Activated T-cell treated with anti-CD3 and anti-CD28 coated beads, Interleukin-2, amount 50 U/mL, for 48 hours (primary cell): Measurements from ENCODE around the gene UPF1.

ENCODE experiments used
- DNase-seq, 2 experiments: peaks; one replicate each; pipeline ENCODE4 v3.0.0-alpha.2; 2020

Gene UPF1

DNA sequence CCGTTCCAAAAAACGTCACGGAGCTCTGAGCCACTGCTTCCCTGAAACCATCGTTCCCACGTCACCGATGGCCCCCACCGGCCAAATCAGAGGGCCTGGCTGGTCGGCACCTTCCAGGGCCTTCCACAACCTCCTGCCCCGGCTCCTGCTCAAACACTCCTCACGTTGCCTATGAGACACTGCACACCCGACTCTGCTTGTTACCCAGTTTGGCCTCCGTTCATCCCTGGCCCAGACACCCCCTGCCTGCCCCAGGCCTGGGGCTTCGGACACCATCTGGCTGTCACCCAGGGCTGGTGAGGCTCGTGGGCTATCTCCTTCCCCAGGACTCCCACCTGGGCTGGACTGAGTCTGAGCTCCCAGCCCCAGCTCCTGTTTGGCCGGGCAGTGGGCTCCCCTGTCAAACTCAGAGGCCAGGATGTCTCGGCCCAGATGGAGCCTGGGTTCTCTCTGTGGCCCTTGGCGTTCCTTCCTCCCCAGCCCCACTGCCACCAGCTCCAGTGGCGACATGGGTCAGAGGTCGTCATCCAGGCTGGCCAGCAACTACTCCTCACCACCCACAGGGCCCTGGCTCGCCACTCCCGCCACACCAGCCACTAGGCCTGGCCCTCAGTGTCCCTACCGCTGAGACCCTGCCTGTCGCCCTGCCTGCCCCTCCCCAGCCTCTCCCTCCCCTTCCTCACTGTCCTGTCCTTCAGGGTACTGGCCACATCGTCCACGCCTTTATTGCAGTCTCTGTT is 46.5 kb downstream of the UPF1 start:
- DNase-seq = no peak

DNA sequence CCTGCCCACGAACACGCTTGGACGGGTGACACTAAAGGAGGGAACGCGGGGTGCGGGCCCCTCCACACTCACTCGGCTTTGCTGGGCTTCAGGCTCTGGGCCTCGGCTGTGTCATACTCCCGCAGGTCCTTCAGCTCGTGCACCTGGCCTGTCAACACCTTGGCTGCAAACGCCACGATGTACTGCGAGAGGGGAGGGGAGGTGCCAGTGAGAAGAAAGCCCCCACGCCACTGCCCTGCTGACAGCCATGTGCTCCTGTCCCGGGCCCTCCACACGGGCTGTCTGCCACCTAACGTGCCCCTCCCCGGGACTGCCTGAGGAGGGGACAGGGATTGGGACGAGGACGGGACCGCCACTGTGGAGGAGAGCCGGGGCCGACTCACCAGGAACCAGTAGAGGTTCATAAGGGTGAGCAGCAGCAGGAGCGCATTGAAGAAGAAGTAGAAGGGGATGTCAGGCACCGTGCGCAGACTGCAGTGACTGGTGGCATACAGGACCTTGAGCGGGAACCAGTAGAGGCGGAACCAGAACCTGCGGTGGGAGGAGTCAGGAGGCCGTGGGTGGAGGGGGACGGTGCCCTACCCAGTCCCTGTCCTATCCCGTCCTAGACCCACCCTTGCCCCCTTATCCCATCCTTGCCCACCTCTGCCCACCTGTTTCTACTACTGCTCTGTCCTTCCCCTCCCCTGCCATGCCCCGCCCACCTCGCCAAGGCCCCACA is 47.3 kb downstream of the UPF1 start:
- no peak for DNase-seq

DNA sequence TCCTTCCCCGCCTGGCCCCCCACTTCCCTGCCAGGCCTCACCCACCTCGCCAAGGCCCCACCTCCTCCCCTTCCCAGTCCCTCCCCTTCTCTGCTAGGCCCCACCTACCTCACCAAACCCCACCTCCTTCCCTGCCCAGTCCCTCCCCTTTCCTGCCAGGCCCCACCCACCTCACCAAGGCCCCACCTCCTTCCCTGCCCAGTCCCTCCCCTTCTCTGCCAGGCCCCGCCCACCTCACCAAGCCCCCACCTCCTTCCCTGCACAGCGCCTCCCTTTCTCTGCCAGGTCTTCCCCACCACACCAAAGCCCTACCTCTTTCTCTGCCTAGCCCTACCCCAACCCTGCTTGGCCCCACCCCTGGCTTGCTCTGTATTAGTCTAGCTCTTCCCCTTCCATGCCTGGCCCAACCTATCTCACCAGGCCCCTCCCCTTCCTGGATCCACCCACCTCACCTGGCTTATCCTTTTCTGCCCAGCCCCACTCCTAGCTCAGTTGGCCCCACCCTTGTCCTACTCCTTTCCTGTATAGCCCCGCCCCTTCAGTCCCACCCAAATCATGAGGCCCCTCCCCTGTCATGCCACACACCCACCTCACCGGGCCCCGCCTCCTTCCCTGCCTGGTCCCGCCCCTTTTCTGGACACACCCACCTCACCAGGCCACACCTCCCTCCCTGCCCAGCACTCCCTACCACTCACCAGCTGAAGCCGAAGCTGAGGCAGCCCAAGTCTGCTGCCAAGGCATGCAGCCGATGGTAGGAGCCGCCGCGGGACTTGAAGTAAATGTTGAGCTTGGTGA is 48.0 kb downstream of the UPF1 start:
- peak; percentile 59 to 66 for DNase-seq

DNA sequence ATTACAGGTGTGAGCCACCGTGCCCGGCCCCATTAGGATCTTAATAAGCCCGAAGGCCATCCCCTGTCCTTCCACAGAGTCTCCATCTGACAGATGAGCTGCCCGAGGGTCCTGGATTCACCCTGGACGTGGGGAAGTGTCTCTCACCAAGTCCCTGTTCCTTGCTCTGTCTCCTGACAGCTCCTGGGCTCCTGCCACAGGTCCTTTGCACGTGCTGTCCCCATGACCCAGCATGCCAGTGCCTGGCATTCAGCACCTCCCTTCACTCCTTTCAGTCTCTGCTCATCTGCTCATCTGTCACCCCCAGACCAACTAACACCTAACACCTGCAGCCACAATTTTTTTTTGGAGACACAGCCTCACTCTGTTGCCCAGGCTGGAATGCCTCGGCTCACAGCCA is 49.7 kb downstream of the UPF1 start:
- DNase-seq = no peak

DNA sequence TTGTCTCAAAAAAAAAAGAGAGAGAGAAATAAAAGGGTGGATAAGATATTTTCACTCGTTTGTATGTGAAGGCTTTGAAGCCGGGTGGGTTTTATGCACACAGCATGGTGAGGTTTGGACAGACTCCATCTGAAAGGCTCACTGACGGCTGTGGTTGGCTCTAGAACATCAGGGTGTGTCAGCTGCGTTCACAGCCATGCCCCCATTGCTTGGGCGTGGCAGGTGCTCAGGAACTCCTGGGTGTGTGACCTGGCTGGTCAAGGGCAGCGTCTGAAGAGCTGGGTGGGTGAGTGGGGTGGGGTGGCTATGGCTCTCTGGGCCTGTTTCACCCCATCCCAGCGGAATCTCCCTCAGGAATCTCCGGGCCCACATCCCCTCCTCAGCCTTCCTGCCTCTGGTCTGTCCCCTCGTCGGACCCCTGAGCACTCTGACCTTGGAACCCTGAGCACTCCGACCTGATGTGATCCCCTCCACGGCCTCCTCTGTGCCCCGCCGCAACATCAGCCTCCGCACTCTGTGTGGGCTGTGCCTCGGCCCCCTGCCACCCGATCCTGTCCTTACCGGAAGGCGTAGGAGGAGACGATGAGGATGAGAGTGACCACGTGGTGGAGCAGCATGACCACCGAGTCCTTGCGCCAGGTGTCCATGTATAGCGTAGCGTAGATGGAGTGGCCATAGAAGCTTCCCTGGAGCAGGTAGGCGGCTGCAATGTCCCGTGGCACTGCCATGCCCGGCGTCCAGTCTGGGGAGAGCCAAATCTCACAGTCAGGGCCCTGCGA is 52.0 kb downstream of the UPF1 start:
- no peak for DNase-seq

DNA sequence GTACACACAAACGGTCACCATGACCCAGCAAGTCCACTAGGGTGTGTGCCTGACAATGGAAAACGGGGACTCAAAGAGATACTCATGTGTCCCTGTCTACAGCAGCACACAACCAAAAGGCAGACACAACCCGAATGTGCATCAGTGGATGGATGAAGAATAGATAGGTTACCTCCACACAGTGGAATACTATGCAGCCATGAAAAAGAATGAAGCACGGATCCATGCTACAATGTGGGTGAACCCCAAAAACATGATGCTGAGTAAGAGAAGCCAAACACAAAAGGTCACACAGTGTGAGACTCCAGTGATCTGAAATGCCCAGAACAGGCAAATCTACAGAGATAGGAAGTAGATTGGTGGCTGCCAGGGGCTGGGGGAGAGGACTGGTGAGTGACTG is 55.2 kb downstream of the UPF1 start:
- DNase-seq = no peak

DNA sequence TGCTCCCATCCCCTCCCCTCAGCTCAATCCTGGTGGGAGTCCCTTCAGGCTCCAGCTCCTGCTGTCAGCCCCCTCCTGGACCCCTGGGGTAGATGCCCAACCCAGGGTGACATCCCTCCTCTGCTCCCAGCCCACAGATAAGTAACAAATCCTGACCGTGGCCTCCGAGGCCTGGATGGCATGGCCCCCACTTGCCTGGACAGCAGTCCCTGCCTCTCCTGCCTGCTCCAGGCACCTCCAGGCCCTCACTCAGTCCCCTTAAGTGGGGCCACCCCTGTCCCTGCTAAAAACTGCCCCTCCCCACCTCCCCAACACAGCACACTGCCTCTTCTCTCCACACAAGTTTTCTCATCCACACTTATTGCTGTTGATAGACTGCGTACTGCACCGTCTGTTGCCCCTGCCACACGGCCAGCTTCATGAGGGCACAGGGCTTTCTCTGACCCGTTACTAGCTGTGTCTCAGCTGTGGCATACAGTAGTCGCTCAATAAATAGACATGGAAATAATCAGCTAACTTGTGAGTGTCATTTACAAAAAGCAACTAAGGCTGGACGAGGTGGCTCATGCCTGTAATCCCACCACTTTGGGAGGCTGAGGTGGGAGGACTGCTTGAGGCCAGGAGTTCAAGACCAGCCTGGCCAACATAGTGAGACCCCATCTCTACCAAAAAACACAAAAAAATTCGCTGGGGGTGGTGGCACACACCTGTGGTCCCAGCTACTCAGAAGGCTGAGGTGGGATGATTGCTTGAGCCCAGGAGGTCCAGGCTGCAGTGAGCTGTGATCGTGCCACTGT is 58.4 kb downstream of the UPF1 start:
- DNase-seq = no peak

DNA sequence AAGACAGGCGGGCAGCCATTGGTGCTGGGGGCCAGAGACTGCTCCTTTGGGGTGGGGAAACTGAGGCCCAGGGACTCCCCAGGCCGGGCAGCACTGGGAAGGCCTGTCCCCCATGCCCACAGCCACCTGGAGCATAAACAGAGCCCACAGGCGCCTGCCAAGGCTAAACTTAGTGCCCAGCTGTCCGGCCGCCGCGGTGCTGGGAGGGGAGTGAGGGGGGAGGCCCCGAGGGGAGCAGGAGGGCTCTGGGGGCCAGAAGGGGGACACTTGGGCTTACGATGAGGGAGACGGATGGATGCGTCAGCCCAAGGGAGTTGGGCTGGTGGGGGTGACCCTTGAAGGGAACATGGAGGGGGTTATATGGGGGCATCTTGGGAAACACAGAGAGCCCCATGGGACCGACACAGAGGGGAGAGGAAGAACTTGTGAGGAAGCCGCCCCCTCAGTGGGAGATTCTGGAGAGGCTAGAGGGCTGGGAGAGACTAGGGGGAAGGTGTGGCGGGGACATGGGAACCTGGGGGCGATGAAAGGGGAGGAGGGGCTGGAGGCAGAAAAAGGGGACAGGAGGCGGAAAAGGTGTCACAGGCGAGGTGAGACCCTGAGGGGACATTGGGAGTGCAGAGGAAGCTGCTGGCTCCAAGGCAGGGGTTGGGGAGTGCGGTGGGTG is 62.0 kb downstream of the UPF1 start:
- no peak for DNase-seq

DNA sequence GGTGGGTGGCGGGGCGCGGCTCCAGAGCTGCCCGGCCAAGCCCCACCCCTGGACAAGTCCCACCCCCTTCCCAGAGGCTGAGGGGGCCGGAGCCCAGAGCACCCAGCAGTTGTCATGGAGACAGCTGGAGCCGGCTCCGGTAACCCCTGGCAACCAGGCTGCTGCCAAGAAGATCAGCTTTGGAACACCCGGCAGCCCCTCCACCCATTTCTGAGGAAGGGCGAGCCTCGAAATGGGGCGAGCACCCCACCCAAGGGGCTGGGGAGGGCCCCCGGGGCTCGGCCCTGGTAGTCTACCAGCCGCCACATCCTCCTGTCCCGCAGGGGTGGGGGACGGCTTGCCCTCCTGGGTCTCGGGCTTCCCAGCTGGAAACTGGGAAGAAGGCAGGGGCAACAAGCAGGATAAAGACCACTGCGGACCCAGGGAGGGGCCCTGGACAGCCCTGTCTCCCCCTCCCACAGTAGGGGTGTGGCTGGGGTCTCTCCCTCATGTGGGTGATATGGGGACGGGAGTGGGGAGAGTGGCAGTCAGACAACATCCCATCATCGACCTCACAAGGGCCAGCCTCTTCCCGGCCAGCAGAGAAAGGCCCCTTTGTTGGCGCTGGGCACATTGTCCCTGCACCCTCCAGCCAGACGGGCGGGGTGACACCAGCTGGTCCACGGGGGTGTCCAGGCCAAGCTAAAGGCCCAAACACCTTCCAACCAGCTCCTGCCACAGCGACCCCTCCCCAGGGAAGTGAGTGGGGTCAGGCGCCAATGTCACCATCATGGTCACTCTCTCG is 62.7 kb downstream of the UPF1 start:
- no peak for DNase-seq

DNA sequence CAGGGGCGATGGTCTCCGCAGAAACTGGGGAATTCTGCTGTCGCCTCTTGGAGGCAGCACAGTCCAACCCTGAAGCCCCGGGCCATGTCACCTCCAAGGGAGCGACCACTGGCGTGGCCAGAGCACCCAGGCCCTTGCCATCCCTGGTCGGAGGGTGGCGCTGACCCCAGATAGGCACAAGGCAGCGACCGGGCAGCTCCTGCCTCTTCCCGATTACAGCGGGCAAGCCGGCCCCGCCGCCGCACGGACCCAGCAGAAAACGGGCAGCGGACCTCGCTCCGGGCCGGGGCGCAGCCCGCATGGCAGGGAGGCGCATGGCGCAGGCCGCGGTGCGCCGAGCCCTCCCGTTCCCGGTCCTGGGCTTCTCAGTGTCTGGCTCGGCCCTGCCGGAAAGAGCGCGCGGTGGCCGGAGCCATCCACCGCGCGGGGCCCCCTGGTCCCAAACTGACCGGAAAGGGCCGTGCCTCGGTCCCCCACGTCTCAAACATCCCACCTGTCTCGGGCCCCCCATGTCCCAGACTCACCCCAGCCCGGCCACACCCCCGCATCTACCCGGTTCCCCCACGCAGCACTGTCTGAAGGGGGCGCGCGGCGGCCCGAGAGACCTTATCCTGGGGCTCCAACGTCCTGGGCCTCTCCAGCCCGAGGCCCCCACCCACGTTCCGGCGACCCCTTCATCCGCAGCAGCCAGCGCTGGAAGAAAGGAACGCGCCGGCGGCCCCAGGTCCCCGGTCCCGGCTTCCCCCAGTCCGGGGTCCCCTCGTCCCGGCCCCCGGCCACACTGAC is 63.5 kb downstream of the UPF1 start:
- DNase-seq = peak in 1 of 2 experiments; percentile 29

DNA sequence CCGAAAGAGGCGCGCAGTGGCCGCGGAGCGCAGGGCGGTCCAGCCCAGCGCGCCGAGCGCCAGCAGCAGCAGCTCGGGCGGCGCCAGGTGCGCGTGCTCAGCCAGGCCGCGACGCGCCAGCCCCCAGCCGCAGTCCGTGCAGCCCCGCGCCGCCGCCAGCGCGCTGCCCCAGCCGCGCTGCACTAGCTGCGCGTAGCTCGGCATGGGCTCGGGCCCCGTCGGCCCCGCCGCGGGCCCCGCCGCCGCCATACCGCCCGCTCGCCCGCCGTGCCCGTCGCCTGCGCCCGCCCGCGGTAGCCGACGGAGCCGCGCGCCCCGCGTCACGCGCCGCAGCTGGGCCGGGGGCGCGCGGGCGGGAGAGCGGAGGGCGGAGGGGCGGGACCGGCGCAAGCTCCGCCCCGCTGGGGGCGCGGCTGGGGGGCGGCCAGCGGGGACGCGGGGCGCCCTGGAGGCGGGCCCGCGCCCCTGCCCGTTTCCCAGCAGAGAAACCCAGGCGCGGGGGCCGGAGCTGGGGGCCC is 64.1 kb downstream of the UPF1 start, which contains the start of gene CERS1:
TSS of gene CERS1 (minus strand) at position 335 of the 518 bp plus-strand sequence. CDS start at position 249, 86 bp downstream.
- DNase-seq = no peak

DNA sequence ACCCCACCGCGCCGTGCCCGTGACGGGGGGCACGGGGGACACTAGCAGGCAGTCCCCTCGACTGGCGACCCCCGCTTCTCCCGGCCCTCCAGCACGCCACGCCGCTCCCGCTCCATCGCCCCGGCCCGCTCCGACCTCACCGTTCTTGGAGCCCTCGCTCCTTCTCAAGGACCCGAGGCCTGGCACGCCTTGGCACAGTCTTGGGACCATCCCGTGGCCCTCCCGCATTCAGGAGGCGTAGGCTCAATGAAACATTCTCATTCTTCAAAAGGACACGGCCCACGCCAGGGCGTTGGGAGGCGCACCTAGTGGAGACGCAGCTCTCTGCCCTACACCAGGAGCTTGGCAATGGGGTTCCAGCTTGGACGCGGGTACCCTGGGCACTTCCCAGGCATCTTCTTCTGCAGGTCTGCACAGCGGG is 64.7 kb downstream of the UPF1 start:
- peak in 1 of 2 experiments; percentile 35 for DNase-seq

DNA sequence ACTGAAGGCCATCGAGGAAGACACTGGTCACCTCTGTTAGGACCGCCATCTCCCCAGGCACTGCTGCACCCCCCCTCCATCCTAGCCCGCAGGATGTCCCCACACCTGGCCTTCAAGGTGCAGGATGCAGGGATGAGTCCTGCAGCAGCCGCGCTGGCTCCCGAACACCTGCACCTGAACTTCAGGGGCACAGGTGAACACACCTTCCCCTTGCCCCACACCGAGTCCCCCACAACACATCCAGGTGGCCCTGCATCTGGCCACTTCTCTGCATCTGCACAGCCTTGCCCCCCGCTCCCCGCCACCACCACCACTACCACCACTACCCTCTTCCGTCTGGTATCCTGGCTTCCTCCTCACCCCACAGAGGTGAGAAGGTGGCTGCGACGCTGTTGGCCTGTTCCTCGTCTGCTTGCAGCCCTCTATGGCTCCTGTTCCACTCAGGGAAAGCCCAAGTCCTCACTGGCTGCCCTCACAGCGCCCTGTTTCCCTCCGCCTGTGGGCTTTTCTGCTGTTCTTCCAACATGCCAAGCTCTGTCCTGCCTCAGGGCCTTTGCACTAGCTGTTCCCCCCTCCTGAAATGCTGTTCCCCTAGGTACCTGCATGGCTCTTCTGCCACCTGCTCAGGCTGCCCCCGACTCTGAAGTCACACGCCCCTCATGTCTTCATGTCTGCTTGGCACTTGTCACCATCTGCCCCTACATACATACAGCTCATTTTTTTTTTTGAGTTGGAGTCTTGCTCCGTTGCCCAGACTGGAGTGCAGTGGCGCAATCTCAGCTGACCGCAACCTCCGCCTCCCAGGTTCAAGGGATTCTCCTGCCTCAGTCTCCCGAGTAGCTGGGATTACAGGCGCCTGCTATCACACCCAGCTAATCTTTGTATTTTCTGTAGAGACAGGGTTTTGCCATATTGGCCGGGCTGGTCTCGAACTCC is 65.6 kb downstream of the UPF1 start:
- DNase-seq = peak in 1 of 2 experiments; percentile 28

DNA sequence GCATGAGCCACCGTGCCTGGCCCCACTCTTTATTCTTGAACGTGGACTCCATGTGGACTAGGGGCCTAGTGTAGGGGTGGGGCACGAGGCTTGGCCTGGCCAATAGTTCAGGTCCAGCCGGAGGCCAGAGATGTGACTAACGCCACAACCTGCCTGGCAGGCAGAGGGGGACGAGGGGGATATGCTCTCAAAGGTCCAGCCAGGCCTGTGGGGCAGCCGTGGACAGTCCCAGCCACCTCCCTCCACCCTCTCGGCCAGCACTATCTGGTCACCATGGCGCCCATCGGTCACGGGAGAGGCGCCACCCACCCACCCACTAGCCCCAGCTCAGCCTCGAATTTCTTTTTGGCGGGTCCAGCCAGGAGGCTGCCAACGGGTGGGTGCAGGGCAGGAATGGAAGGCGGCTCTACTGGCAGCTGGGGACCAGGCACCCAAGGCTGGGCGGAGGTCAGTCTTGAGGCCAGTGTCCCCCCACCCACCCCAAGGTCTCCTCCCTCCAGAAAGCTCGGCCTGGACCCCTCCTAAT is 66.4 kb downstream of the UPF1 start:
- DNase-seq = no peak

DNA sequence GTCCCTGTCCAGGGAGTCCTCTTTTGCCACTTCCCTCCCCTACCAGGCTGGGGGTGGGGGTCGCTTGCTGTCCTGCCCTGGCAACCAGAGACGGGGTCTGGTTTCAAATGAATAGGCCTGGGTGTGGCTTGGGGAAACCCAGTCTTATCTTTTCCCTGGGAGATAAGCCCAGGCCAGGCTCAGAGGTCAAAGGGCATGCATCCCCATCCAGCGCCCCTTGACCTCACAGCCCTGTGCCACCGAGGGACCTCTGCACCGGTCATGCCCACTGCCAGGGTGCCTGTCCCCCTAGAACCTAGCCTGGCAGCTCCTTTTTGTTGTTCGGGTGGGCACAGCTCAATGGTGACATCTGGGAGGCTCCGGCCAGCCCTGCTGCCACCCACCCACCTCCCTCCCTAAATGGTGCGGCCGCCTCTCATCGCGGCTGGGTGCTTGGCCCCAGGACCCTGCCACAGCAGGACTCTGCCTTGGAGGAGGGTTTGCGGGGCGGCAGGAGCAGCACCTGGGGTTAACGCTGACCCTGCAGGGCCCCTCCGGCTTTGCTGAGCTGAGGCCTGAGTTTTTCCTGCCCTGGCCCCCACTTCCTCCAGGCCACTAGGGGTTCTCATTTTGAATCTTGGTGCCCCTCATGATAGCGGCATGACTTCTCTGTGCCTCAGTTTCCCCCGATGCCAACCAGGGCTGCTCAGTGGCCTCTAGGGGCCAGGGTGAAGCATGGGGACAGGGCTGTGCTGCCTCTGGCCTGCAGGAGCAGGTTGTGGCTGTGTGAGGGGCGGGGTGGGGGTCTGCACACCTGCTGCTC is 67.0 kb downstream of the UPF1 start:
- DNase-seq = no peak

DNA sequence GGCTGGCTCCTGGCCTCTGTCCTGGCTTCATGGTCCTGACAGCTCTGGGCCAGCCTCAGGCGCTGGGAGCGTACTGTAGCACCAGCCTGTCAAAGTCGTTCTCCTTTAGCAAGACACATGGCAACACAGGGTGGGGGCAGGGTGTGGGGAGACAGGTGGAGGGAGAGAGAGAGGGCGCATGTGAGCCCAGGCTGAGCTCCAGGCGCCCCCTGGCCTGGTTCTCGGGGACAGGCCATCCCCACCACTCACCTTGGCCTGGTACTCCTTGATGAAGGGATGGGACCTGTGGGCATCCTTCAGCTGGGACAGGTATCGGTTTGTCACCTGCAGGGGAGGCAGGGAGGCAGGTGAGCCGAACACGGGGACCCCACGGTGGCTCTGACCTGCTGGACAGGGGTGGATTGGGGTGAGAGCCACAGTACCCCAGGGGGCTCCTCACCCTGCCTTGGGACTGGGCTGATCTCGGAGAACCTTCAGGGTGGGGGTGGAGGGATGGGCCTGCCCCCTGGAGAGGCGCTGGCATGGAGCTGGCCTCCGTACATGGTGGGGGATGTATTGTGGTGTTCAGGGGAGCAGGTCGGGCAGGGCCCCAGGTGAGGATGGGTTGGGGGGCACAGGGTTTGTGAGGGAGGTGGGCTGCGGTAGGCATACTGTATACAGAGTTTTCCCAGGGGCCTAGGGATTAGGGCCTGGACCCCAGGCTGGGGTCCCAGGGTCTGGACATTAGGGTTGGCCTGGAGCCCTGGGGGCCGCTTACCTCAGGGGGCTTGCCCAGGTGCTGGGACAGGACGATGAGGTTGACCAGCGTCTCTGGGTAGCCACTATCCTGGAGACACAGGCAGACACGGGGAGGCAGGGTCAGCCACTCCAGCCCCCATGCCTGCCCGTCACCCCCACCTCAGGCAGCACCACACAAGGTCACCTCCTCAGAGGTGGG is 68.1 kb downstream of the UPF1 start:
- no peak for DNase-seq
